NCI-H345 (cell line): Measurements from ENCODE around the gene MAP4K3.

ENCODE experiments used
- DNase-seq: peaks from one replicate; lab custom pipeline; 2025; lab: John Stamatoyannopoulos, UW

The MAP4K3 gene

DNA sequence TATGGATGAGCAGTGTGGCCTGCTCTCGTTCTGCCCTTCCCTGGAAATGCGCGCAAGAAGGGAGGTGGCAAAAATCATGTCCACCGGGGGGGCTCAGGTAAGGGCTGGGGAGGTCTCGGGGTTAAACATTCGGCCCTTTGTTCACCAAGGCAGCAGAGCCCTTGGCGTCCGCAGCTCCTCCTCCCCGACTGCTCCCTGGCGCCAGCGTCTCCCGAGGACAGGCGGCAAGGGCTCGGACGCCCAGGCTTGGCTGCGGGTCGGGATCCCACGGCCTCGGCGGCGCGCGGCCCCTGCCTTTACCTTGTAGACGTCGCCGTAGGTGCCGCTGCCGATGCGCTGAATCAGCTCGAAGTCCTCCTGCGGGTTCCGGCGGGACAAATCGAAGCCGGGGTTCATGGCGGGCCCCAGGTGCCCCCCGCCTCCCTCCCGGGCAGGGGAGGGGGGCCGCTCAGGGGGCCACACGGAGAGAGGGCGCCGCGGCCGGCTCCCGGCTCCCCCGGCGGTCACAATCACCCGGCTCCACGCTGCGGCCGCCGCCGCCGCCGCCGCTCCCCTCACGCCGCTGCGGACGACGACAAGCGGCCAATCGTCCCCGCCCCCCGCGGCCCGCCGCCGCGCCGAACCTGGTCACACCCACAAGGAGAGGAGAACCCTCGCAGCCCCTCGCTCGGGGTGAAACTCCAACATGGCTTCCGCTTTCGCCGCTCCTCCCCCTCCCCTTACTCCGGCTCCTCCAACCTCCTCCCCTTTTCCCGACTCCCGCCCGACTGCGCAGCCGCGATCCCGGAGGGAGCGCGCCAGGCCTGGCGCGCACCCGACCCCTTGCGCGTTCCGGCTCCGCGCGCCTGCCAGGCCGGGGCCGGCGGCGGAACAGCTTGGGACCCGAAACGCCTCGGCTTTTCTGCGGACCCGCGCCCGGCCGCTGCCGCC is at the start of gene MAP4K3:
Gene MAP4K3 (minus strand): TSS at position 694 of the 930 bp plus-strand sequence. CDS start 298 bp downstream, at position 396.
- DNase-seq = peak; percentile 96

DNA sequence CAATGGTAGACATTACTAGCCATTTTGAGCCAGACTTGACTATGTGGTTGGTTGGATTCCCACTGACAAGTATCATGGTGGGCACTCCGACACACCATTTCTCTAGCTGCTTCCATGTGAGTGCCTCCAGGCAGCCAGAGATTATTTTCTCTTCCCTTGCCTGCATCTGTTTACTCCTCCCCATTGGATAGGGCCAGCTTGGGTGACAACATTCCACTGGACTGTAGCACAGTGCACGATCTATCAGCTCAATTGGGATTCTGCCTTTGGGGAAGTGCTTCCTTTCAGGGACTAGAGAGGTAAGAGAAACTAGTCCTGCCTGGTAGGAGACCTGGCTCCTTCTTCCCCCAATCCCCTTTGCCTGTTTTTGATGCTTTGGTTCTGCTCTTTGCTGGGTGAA is 49.0 kb upstream of the MAP4K3 start:
- no peak for DNase-seq

DNA sequence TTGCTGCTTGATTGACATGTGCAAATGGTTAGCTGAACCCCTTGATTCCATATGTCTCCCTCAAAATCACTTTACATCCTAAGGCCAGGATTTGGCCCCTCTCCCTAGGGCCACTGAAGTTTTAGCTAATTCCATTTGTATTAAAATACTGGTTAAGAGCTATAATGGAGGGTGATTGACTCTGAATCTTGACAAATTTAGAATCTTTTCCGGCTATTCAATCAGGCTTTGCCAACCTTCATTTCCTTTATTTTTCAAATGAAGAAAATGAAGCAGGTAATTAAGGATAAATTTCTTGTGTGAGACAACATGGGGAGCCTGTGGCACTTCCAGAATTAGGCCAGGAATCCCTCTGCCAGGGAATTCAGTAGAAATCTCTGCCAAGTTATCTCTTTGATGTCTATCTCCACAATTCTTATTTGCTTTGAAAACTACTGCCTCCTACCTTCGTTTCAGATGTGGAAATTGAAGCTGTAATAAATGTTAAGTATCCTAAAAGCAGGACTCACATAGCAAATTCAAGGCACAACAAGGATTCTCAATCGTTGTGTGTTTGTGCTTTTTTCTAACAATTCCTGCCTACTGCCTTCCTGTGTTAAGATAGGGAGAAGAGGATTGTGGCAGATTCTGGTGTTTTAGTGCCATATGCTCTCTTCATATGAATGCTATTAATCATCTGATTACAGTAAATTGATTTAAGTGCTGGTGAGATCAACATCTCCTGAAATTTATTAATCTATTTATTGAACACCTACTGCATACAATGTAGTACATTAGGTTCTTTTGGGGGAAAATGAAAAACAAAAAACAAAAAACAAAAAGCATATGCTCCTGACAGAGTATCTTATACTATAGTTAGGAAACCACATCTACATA is 47.8 kb upstream of the MAP4K3 start:
- DNase-seq = no peak

DNA sequence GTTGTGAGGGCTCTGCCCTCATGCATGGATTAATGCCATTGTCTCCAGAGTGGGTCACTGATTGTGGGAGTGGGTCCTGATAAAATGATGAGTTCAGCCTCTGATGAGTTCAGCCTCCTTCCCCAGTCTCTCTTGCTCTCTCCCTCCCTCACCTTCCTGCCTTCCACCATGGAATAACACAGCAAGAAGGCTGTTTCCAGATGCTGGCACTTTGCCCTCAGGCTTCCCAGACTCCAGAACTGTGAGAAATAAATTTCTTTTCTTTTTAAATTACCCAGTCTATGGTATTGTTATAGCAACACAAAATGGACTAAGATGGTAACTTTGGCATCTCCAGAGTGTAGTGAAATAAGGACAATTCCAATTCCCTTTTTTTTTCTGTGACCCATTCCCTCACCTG is 47.1 kb upstream of the MAP4K3 start:
- no peak for DNase-seq

DNA sequence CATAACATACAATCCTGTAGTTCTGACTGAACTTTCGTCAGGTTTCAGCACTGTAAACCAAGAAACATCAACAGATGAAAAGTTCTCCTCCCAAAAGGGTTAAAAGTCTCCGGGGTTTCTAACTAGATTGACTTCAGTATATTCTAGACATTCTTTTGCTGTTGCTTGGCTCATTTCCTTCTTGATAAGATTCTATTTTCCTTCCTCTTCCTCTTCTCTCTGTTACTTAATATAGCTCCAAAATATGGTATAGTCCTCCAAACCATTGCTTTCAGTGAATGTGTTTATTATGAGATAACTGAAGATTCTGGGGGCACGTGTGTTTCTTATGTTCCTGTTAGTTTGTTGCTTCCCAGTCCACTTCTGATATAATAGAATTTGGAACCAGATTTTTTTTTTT is 46.4 kb upstream of the MAP4K3 start:
- no peak for DNase-seq

DNA sequence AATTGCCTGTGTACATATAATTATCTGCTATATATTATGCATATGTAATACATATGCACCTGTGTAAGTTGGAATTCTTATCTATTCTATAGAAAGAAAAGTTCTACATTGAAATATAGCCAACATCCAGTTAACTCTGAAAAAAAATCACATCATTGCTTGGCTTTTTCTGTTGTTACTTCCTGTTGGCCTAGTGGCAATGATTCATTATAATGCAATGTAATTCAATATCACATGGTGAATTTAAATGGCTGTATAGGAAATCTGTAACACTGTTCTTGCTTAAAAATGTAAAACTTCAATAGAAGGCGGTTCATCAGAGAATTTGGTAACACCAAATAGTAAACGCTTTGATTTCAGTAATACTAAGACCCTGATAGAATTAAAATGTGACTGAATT is 44.5 kb upstream of the MAP4K3 start:
- DNase-seq = no peak

DNA sequence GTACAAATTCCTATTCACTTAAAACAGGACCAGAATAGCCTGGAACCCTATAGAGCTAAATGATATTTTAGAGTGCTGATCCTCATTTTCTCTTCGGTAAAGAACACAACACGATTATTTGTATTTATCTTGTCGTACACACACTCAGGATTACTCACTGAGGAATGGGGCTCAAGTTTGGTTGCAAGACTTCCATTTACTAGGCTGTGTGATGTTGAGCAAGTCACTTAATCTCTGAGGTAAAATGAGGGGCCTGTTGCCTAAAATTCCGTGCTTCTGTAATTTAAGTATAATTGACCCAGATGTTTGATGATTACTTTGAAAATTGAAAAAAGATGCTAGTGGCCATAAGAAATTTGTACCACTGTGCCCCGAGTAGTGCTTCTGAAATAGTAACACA is 42.6 kb upstream of the MAP4K3 start:
- DNase-seq = no peak

DNA sequence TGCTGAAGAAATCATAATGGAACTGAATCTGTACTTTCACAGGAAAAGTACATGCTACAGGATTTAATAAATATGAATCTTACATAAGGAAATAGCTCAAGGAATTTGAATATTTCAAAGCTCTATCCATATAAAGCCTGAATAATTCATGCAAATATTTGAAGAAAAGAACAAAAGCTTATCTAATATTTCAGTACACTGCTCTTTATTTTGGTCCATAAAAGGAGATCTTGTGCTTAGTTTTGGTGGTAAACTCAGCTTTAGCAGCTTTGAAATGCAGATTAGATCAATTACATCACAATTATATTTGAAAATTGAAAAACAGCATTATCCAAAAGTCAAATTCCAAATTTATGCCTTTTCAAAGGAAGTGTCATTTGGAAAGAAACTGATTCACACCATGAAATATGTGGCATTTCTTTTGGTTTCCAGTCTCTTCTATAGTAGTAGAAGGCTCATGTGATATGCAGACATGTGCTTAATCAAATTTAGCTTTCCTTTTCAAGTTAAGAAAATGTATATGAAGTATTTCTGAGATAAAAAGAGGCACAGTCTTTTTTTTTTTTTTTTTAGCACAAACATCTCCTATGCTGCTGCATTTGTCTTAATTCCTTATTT is 42.1 kb upstream of the MAP4K3 start:
- DNase-seq = no peak

DNA sequence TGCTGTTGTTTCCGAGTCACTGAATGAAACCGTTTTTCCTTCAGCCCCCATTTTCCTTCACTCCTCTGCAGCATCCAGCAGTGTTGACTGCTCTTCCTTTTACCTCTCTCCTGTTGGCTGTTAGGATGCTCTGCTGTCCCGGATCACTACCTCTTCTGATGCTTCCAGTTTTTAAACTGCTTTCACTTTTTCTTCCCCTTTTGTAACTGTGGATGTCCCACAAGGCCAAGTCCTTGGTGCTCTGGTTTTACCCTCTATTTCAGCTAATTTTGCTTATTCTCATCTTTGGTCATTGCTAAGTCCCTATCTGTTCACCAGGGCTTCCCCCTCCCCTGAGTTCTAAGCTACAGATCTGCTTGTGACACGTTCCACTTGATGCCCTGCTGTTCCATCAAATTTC is 39.4 kb upstream of the MAP4K3 start:
- DNase-seq = no peak

DNA sequence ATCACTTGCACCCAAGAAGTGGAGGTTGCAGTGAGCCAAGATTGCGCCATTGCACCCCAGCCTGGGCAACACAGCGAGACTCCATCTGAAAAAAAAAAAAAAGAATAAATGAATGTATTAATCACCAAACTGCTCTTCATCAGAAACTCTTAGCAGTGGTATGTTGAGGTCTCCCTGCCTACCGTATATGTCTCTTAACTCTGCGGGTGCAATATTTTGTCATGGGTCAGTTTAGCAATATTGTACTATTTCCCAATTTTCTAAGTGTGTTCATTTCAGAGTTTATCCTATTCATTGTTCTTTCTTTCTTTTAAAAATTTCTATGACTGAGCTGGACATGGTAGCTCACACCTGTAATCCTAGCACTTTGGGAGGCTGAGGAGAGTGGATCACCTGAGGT is 37.9 kb upstream of the MAP4K3 start:
- no peak for DNase-seq

DNA sequence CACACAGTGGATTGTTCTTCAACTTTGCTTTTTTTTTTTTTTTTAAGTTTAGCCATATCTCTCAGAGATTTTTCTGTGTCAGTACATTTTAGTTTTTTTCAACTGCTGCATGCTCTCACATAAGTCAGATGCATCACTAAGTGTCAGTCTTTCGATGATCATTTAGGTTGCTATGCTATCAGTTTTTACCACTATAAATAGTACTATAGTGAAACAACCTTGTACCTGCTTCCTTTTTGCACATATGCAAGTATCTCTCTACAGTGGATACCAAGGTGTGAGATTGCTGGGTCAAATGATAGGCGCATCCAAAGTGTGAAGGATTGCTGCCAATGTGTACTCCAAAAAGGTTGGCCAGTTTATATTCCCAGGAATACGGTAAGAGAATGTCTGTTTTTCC is 33.5 kb upstream of the MAP4K3 start:
- no peak for DNase-seq

DNA sequence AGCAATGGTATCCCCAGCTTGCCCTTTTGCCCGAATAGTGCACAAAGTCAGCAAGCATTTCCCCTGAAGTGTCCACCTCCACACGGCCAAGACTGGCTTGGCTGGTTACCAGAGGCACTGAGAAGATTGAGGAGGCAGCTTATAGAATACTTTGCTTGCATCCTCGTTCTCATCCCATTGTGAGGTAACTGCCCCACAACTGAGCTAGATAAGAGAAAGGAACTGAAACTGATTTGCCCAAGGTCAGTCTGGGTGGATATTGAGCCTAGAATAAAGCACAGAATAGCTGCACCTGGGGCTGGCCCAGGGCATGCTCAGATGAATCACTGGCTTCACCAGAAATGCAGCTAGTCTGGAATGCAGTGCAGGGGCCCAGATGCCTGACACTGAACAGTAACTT is 32.7 kb upstream of the MAP4K3 start:
- no peak for DNase-seq

DNA sequence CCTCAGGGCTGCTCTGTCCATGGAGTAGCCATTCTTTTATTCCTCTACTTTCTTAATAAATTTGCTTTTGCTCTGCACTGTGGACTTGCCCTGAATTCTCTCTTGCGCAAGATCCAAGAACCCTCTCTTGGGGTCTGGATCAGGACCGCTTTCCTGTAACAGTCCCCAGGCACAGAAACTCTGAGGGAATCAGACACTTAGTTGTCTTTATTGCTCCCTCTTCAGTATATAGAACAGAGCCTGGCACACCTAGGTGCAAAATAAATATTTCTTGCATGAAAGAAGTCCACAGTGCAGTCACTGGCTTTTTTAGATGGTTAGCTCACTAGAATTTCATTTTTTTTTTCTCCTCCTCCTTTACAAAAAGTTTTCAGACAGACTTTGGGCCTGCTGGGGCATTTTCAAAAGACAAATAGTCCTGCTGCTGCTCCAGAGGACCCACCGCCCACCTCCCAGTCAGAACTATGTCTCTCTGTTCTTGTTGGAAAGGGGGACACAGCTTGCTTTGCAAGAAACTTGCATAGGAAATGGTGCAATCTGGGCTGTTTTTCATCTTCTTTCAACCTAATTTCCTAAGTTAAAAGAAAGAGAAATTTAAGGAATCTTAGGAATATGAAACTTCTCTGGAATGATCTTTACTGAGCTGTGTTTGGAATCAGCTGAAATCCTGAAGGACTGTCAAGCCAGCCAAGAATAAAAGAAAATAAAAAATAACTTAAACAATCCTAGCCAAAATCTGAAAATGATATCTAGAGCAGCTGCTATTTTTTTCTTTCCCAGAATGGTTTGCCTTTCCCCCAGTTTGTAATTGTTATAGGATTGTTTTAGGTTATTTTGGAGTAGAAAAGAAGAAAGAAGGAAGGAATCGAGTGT is 31.7 kb upstream of the MAP4K3 start:
- no peak for DNase-seq

DNA sequence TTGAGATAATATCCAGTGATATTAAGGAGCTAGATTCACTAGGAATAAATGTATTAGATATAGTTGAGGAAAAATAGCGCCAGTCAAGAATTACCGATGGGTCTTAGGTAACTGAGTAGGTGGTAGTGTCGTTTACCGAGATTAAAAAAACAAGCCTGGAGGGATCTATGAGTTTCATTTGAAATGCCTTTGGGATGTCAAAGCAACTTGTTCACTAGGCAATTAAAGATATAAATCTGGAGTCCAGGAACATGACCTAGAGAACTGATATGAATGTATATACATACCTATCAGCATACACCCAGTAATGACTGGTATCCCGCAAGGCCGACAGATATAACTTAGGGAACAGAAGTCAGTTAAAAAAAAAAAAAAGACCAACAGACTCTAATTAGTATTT is 29.2 kb upstream of the MAP4K3 start:
- no peak for DNase-seq

DNA sequence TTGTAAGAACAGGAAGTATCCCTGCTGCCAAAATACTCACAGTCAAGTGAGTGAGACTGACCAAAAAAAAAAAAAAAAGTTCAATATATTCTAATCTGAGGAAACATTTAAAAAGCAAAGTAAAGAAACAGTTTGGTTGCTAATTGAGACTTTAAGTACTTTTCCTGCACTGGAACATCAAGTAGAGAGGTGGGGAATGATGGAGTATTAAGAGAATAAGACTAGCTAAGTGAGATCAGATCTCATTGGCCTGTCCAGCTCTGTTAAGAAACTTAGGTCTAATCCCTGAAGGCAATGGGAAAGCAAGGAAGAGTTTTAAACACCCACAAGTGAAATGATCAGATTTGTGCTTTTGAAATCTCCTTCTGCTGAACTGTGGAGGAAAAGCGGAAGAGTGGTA is 27.8 kb upstream of the MAP4K3 start:
- DNase-seq = no peak

DNA sequence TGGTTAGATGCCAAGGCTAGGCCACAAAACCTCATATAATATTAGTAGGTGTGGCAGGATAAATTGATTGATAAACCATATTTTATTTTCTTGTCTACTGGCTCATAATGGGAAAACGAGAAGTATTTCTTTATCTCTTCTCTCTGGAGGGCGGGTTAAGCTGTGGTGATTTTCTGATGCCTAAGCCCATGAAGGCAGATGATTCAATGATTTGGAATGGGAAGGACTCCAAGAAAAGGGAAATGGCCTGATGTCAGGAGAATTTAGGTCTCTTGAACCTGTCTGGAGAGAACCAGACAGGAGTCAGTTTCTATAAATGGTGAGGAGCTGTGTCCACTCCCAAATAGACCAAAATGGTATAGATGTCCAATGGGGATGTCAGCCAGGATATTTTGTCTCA is 18.7 kb upstream of the MAP4K3 start:
- DNase-seq = no peak

DNA sequence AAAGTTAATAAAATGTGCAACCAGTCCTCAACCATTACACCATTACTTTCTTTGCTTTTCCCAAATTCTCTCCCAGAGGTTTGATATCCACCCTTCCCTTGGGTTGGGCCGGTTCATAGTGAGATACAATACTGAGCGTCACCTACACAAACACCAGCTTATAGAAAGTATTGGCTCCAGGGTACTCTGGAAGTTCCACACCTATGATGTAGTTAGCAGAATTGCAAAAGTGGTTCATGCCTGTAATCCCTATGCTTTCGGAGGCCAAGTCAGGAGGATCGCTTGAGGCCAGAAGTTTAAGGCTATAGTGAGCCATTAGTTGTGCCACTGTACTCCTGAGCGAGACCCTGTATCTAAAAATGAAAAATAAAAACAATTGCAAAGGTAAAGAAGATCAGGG is 15.3 kb upstream of the MAP4K3 start:
- DNase-seq = no peak

DNA sequence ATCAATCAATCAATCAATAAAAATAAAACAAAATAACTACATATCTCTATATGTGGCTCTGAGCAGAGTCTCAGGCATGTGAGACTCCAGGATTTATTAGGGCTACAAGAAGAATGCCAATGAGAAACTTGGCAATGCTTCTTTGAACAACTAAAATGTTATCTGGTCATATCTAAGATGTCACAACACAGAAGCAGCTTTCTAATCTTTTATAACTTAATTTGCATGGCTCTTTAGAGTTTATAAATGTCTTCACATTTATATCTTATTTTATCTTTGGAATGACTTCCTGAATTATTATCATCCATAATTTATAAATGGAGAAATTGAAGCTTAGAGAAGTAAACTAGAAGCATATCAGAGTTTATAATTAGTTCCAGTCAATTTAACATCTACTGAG is 14.9 kb upstream of the MAP4K3 start:
- no peak for DNase-seq

DNA sequence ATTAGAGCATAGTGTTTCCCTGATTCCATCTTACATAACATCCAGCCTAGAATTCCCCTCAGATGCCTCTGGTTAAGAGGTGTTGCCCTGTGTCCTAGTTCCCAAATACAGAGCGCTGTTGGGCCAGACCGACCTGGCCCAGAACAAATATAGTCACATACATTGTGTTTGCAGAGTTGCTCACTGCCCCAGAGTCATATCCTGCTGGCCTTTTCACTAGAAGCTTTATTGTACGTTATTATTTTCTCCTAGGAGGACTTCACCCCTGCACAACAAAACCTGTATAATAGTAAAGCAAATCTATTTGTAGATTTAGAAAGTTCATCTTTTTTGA is 11.1 kb upstream of the MAP4K3 start:
- DNase-seq = no peak

DNA sequence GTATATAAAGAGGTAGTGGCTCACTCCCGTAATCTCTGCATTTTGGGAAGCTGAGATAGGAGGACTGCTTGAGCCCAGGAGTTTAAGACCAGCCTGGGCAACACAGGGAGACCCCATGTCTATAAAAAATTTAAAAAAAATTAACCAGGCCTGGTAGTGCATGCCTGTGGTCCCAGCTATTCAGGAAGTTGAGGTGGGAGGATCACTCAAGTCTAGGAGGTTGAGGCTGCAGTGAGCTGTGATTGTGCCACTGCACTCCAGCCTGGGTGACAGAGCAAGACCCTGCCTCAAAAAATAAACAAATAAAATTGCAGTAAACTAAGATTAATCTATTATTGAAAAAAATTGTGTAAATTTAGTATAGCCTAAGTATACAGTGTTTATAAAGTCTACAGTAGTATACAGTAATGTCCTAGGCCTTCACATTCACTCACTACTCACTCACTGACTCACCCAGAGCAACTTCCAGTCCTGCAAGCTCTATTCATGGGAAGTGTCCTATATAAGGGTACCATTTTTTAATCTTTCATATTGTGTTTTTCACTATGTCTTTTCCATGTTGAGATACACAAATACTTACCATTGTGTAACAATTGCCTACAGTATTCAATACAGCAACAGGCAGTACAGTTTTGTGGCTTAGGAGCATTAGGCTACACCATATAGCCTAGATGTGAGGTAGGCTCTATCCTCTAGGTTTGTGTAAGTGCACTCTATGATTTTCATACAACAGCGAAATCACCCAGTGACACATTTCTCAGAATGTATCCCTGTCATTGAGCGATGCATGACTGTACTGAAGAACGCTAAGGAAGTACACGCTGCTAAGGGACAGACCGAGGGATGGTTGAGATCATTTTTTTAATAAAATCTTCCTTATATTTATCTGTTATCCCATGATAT is 10.4 kb upstream of the MAP4K3 start:
- no peak for DNase-seq

DNA sequence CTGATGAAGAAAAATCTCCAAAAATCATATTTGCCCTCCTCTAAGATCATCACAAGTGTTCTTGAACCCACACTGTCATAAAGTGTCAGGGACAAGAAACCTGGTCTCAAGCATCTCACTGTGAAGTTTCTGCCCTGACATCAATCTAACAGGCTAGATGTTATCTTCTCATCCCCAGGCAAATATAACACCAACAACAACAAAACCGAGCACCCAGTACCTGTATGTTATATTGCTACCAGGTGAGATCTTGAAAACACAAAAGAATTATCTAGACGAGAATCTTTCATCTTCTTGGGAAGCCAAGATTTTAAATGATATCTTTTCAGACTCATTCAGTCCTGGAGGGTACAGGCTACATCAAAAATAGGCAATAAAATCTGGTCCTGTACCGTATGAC is 8.8 kb upstream of the MAP4K3 start:
- no peak for DNase-seq
